ENCODE data around the gene FREM2. TPM values are rescaled to one million over a fixed set of nuclear protein-coding genes. Genes with fewer than 3 reads are reported as not detected.

FREM2 gene, protein sequence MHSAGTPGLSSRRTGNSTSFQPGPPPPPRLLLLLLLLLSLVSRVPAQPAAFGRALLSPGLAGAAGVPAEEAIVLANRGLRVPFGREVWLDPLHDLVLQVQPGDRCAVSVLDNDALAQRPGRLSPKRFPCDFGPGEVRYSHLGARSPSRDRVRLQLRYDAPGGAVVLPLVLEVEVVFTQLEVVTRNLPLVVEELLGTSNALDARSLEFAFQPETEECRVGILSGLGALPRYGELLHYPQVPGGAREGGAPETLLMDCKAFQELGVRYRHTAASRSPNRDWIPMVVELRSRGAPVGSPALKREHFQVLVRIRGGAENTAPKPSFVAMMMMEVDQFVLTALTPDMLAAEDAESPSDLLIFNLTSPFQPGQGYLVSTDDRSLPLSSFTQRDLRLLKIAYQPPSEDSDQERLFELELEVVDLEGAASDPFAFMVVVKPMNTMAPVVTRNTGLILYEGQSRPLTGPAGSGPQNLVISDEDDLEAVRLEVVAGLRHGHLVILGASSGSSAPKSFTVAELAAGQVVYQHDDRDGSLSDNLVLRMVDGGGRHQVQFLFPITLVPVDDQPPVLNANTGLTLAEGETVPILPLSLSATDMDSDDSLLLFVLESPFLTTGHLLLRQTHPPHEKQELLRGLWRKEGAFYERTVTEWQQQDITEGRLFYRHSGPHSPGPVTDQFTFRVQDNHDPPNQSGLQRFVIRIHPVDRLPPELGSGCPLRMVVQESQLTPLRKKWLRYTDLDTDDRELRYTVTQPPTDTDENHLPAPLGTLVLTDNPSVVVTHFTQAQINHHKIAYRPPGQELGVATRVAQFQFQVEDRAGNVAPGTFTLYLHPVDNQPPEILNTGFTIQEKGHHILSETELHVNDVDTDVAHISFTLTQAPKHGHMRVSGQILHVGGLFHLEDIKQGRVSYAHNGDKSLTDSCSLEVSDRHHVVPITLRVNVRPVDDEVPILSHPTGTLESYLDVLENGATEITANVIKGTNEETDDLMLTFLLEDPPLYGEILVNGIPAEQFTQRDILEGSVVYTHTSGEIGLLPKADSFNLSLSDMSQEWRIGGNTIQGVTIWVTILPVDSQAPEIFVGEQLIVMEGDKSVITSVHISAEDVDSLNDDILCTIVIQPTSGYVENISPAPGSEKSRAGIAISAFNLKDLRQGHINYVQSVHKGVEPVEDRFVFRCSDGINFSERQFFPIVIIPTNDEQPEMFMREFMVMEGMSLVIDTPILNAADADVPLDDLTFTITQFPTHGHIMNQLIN (N-terminal part only)
- total RNA-seq (2021; ENCODE audit: unreplicated experiment) (0.05 TPM), Bru-seq, nascent RNA (not detected), BruChase-seq, experiment 1, labeled RNA remaining after a 6-hour chase (not detected), BruChase-seq, experiment 2, labeled RNA remaining after a 2-hour chase (not detected)
- not detected in 2 replicates for polyA plus RNA-seq (2012)
- long read RNA-seq: 0 reads

DNA sequence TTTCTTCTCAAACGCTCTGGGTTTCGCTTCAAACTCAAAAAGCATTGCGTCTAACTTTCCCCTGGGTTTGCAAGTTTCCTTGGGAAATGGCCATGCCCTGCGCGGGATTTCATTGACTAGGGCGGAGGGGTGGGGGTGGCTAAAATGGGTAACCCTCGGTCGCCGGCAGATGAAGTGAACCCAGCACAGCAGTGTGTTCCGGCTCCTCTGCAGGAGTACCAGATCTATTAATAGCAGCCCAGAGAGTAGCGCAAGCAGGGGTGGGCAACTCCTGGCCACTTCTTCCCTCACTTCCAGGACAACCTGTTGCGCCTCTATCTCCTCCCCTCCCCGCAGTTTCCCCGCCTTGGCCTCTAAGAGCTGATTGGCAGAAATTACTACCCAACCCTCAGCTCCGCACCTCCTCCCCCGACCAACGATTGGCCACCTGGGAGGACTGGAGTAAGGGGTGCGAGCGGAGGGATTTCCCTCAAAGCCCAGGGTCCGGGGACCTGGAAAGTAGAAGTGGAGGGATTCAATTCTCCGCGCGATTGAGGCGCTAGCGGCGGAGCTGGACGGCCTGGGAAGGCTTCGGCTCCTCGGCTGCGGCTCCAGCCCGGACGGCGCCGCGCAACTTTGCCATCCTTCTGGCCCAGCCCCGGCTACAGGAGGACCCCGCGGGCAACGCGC, at the start of gene FREM2:
FREM2 (plus strand) TSS at position 501 of the 669 bp plus-strand sequence. CDS start 268 bp downstream, outside the sequence.
- no peak within 1 kb of the TSS for H3K4me3 ChIP-seq (replicated peaks in 1 of 2; ENCODE audit: low read depth in 1 of 2, low read length in 2 of 2)

More for the DNA sequence above, at the start of gene FREM2:
- Histone ChIP-seq H3K9me3 (ENCODE audit: control insufficient read depth in 1 of 2, insufficient read depth in 1 of 2, low read depth in 1 of 2, low read length in 2 of 2) (peaks cover 4 to 7% of the 10 kb centered on the region in 2 experiments; a peak in 1 of 4 replicates), H3K4me2 (ENCODE audit: low read length) (no peak within 1 kb of the TSS), H3K4me1 (ENCODE audit: control insufficient read depth in 1 of 2, insufficient read depth in 2 of 2, low read length in 2 of 2) (no peaks in the 10 kb centered on the region), H3K79me2 (ENCODE audit: insufficient read depth, low read length) (no peaks in the 10 kb centered on the region), H3K36me3 (ENCODE audit: control insufficient read depth in 1 of 2, insufficient read depth in 2 of 2, low read length in 2 of 2) (no peaks in the 10 kb centered on the region), H3K9me2 (ENCODE audit: insufficient read depth) (no peaks in the 10 kb centered on the region), H3K9ac (ENCODE audit: low read length) (no peak within 1 kb of the TSS), H3K27me3 (ENCODE audit: insufficient read depth, low read length) (no peaks in the 10 kb centered on the region), H3K27ac (ENCODE audit: low read depth, low read length) (no peak within 1 kb of the TSS), H2AFZ (ENCODE audit: low read depth, low read length, poor library complexity, severe bottlenecking) (no peak within 1 kb of the TSS), H4K20me1 (ENCODE audit: insufficient read depth) (no peaks in the 10 kb centered on the region)
- TF ChIP-seq, protein P1, sequence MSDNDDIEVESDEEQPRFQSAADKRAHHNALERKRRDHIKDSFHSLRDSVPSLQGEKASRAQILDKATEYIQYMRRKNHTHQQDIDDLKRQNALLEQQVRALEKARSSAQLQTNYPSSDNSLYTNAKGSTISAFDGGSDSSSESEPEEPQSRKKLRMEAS (IDR thresholded peaks at IDR 0.05): no peak
- TF ChIP-seq POLR2A (IDR thresholded peaks at IDR 0.05; ENCODE audit: borderline replicate concordance, extremely low read depth, insufficient read depth, insufficient read length) (no peak), EZH2 (IDR thresholded peaks at IDR 0.05) (no peak), ZNF274 (IDR thresholded peaks at IDR 0.05; ENCODE audit: low read depth, low read length) (no peak), JUND (IDR thresholded peaks at IDR 0.05) (no peak), YY1 (IDR thresholded peaks at IDR 0.05; ENCODE audit: extremely low read depth, insufficient replicate concordance, low read depth, low read length) (no peak), EZH2phosphoT487 (IDR thresholded peaks at IDR 0.05; ENCODE audit: borderline replicate concordance) (no peak)
- TF ChIP-seq, protein P2, sequence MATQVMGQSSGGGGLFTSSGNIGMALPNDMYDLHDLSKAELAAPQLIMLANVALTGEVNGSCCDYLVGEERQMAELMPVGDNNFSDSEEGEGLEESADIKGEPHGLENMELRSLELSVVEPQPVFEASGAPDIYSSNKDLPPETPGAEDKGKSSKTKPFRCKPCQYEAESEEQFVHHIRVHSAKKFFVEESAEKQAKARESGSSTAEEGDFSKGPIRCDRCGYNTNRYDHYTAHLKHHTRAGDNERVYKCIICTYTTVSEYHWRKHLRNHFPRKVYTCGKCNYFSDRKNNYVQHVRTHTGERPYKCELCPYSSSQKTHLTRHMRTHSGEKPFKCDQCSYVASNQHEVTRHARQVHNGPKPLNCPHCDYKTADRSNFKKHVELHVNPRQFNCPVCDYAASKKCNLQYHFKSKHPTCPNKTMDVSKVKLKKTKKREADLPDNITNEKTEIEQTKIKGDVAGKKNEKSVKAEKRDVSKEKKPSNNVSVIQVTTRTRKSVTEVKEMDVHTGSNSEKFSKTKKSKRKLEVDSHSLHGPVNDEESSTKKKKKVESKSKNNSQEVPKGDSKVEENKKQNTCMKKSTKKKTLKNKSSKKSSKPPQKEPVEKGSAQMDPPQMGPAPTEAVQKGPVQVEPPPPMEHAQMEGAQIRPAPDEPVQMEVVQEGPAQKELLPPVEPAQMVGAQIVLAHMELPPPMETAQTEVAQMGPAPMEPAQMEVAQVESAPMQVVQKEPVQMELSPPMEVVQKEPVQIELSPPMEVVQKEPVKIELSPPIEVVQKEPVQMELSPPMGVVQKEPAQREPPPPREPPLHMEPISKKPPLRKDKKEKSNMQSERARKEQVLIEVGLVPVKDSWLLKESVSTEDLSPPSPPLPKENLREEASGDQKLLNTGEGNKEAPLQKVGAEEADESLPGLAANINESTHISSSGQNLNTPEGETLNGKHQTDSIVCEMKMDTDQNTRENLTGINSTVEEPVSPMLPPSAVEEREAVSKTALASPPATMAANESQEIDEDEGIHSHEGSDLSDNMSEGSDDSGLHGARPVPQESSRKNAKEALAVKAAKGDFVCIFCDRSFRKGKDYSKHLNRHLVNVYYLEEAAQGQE (IDR thresholded peaks at IDR 0.05; ENCODE audit: low read depth): no peak
- TF ChIP-seq, protein P3, sequence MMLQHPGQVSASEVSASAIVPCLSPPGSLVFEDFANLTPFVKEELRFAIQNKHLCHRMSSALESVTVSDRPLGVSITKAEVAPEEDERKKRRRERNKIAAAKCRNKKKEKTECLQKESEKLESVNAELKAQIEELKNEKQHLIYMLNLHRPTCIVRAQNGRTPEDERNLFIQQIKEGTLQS (IDR thresholded peaks at IDR 0.05): no peak
- TF ChIP-seq, protein P4, sequence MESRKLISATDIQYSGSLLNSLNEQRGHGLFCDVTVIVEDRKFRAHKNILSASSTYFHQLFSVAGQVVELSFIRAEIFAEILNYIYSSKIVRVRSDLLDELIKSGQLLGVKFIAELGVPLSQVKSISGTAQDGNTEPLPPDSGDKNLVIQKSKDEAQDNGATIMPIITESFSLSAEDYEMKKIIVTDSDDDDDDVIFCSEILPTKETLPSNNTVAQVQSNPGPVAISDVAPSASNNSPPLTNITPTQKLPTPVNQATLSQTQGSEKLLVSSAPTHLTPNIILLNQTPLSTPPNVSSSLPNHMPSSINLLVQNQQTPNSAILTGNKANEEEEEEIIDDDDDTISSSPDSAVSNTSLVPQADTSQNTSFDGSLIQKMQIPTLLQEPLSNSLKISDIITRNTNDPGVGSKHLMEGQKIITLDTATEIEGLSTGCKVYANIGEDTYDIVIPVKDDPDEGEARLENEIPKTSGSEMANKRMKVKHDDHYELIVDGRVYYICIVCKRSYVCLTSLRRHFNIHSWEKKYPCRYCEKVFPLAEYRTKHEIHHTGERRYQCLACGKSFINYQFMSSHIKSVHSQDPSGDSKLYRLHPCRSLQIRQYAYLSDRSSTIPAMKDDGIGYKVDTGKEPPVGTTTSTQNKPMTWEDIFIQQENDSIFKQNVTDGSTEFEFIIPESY (IDR thresholded peaks at IDR 0.05; ENCODE audit: extremely low read depth, insufficient replicate concordance, low read length): no peak
- ChIA-PET CTCF (no interaction called here), RAD21 (ENCODE audit: low non-redundant PET in 1 of 2, low total read pairs in 2 of 2, uncharacterized antibody in 2 of 2, unreplicated experiment in 2 of 2) (no interaction called here), POLR2A (no interaction called here)
- intact Hi-C loops (cut with micrococcal nuclease): no loop called here
- BruUV-seq (replicated peaks): no TSS peak
- ATAC-seq (no peak), DNase-seq (ENCODE audit: low read depth, low spot score) (no peak)

Measured in HCT116 (cell line).